HG03103 (cell line): ENCODE measurements around the gene CACNG4.

Experiments
- ATAC-seq: cut with Tn5 transposase; IDR thresholded peaks from one replicate; pipeline ENCODE4 v1.9.1; 2021; ENCODE audit warnings: low read depth; ENCODE audit not compliant: unreplicated experiment

The CACNG4 gene

DNA sequence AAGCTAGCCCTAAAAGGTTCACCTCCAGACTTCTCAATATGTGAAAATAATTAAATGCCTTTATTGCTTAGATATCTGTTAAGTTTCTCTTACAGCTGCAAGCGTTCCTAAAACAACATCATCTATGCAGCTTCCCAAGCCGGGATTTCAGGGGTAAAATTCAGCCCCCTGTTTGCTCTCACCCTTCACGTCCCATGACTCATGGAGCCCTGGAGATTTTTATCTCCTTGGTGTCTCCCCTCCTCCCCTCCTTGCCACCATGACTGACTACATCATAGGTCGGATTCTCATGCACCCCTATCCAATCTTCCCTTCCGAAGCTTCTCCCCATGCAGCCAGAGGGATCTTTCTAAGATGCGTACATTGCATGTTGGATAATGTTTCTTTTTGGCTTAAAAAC is 21.0 kb upstream of the CACNG4 start:
- no peak for ATAC-seq

DNA sequence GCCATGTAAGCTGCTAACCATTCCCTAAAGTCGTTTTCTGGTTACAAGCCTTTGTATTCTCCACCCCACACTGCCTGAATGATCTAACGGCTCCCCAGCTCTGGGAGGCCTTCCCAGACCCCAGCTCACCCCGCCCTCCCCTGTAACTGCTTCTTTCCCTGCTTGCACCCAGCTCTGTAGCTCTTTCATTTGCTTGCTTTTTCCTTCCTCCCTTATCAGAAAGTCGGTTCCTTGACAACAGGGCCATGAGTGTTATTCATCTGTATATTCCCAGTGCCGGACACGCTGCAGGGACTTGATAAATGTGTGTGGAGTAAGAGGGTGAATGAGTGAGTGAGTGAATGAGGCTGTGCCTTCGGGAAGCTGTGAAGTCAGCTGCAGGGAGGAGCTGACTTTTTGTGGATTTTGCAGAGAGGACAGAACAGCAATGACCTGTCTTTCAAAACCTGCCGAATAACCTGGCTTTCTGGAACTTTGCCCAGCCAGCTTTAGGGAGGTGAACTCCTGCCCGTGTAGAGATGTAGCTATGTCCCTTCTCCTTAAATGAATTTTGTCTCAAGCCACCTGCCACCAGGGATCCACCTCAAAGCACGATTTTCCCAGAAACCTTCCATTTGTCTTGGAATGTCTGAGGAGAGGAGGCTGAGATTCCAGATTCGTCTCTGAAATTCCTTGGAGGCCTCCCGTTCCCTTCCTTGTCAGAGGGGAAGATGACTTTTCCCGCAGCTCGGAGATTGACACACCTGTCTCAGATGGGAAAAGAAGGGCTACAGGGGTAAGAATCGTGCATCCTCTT is 20.0 kb upstream of the CACNG4 start:
- ATAC-seq, result no peak

- no peak for ATAC-seq
These were observed 19.2 kb upstream of the CACNG4 start for GRCh38 chr17:66945147-66945835.

- no peak for ATAC-seq
These were observed 18.3 kb upstream of the CACNG4 start for GRCh38 chr17:66946251-66946650.

DNA sequence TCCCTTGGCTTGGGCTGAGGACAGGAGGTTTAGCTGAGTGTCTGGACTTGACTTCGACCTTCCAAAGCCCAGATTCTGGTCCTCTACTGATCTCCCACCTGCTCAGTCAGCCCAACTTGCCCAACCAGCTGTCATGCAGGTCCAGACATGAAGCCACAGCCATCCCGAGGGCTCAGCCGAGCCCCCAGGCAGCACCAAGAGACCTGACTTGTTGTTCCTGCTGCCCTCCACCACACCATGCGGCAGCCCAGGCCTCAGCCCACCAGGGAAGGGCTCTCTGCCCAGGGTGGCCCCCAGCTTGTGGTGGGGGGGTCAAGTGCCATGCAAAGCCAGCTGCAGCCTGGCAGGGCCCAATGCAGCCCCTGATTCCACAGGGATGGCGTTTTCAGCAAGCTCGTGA is 17.2 kb upstream of the CACNG4 start:
- ATAC-seq, result no peak

DNA sequence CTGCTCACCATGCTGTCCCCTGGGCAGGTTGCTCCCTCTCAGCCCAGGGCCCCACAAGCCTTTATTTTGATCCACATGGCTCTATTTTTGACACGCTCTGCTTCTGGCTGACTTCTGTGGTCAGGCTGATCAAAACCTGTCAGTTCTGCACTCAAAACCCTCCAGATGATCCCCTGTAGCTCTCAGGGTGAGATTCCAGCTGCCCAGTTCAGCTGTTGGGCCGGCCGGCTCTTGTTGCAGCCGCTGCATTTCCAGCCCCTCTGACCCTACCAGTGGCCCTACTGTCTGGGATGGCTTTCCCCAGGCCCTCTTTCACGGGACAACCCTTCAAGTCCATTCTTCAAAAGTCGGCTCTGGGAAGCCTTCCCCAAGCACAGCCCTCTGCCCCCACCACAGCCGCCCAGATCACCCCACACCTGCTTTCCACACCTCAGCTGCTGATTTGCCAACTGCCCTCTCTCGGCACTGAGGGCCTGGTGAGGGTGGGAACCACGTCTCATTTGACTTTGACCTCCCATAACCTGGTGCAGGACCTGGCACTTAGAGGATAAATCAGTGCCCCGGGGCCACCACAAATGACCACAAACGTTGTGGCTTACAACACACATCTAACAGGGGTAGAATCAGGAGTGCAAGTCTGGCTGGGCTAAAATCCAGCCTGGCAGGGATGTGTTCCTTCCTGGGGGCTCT is 16.3 kb upstream of the CACNG4 start:
- ATAC-seq, result no peak

DNA sequence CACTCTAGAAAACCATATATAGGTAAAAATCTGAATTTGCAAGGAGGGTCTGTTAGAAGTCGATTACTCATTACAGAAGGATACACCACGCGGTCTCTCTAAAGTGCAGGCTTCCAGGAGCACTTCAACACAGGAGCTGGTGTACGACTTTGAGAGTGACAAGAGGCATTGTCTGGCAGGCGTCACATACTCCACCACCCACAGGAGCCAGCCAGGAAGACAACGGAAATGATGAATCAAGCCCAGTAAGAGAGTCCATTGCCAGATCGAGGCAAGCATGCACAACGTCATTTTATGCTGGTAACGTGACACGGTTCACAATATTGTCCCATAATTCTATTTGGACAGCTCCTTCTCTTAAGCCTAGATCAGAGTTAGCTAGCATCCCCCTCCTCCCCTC is 15.0 kb upstream of the CACNG4 start:
- no peak for ATAC-seq

DNA sequence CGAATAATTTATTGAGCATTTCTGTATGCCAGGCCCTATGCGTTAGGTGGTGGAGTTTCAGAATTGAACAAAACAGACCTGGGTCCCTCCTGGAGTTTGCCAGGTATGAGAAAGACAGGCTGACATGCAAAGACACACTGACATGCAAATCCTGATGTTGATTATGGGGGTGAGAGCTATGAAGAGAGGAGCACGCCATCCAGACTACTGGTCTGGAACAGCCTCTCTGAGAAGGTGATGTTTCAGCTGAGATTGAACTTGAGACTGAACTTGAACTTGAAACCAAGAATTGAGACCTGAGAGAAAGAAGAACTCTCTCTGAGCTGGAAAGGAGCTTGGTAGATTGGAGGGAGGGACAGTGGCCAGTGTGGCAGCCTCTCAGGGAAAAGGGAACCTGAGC is 14.2 kb upstream of the CACNG4 start:
- no peak for ATAC-seq

GRCh38 chr17:66950886-66951604 is 13.5 kb upstream of the CACNG4 start:
- no peak for ATAC-seq

- ATAC-seq, result no peak
These were observed 12.9 kb upstream of the CACNG4 start for GRCh38 chr17:66951605-66951953.

DNA sequence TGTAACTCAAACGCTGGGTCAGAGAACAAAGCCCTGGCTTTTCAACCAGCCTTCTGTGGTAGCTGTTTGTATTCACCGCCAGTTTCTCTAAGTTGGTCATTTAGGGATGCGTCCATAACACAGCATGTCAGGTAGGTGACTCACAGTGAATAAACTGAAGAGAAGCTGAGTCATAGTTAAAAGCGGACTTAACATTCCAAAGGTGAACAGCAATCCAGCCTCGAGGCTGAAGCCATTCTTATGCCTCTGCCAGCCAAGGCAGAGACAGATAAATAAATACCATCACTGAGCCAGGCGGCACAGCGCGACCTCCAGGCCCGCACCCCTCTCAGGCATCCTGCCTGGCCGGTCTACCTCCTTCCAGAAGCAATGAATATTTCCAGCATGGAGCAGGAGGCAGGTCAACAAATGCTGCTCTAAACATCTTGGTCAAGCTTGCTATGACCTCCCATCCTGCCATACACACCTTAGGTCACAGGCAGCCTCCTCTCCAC is 12.4 kb upstream of the CACNG4 start:
- ATAC-seq, result no peak

GRCh38 chr17:66952681-66953629 is 11.6 kb upstream of the CACNG4 start:
- no peak for ATAC-seq

GRCh38 chr17:66953630-66954020 is 10.9 kb upstream of the CACNG4 start:
- ATAC-seq, result no peak

DNA sequence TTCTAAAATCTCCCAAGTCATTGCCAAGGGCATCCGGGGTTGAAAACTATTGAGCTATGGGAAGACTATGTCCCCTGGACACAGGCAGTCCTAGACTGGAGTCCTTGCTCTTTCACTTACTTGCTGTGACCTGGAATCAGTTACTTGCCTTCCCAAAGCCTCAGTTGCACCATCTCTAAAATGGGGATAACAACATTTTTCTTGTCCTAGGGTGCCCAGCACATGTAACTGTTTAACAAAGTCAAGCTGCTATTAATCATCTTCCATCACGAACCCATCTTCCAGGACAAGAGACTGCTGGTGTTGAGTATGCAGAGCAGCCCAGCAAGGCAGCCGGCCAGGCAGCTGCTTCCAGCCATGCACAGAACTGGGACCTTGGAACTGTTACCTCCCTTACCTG is 9.9 kb upstream of the CACNG4 start:
- ATAC-seq, result no peak

DNA sequence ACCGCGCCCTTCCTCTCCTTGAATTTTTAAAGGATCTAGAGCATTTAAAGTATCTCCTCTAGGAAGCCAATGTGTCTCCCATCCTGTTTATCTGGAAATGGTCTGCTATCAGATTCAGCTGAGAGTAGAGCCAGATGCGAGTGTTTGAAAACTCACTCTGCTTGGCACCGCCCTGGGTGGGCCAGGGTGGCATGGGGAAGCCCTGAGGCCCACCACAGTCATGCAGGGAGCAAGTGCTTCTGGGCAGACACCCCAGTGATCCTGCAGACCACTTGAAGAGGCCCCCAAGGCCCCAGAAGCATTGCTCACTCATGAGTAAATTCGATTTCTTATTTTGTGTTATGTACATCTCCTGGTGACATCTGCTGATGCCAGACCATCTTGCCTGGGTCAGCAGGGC is 8.7 kb upstream of the CACNG4 start:
- ATAC-seq, result no peak

- no peak for ATAC-seq
These were observed 7.6 kb upstream of the CACNG4 start for GRCh38 chr17:66956941-66957340.

GRCh38 chr17:66957343-66957742 is 7.2 kb upstream of the CACNG4 start:
- ATAC-seq, result no peak

- no peak for ATAC-seq
These were observed 6.4 kb upstream of the CACNG4 start for GRCh38 chr17:66957951-66958579.

DNA sequence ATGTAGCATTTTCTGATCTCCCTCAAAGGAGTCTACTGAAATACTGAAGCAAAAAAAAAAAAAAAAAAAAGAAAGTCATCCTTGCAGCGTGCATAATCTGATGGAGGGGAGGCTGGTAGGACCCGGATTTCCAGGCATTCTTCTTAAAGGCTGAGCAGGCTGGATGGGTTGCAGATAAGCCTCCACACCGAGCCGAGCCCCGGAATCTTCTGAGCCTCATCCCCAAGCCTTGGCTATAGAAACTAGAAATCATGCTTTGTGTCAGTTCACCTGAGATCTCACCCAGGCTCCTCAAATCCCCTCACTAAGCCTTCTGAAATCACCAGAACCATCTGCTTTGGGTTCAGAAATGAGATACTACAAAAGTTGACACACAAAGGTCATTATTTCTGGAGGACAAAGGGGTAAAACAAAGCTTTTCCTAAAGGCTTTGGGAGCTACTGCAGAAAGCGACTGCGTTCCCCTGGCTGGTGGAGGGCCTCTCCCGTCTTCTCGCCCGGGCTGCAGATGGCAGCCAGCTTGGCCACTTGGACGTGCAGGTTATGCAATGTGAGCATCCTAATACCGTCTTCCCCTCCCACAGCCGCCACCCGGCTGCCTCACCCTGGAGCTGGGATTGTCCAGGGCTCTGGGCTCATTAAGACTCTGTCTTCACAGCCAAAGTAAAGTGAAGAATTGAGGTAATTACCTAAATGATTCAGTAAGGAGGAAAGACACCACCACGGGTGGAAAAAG is 4.7 kb upstream of the CACNG4 start:
- ATAC-seq, result no peak
